SK-N-SH treated with all-trans-retinoic acid at 6 μM for 48 hours (cell line): ENCODE results near the gene VEZF1.

Experiments used
- ARNTL ChIP-seq: fragments of 450-650 bp; formaldehyde crosslinking; IDR thresholded peaks from 2 replicates; pipeline ENCODE4 v1.5.0; 2020; ENCODE audit warnings: low read depth, mild to moderate bottlenecking, moderate library complexity, borderline replicate concordance
- ISL1 ChIP-seq: fragments of 250-450 bp; sonication (Bioruptor Pico); IDR thresholded peaks from 2 replicates; pipeline ENCODE4 v2.1.2; 2022; ENCODE audit warnings: mild to moderate bottlenecking, moderate library complexity
- SNAI2 ChIP-seq: fragments of 250-450 bp; sonication (Bioruptor Pico); IDR thresholded peaks from 2 replicates; pipeline ENCODE4 v1.5.0; 2020; ENCODE audit warnings: mild to moderate bottlenecking, moderate library complexity
- ZFP30 ChIP-seq: fragments of 450-650 bp; formaldehyde crosslinking; IDR thresholded peaks from 2 replicates; pipeline ENCODE4 v1.5.0; 2022; ENCODE audit warnings: mild to moderate bottlenecking, moderate library complexity
- ZNF70 ChIP-seq: fragments of 450-650 bp; formaldehyde crosslinking; IDR thresholded peaks from 2 replicates; pipeline ENCODE4 v1.5.0; 2020; ENCODE audit warnings: mild to moderate bottlenecking, moderate library complexity
- TF ChIP-seq, protein P1 (sequence below): fragments of 250-450 bp; sonication (Bioruptor Pico); IDR thresholded peaks from 2 replicates; pipeline ENCODE4 v1.8.0; 2020; ENCODE audit warnings: mild to moderate bottlenecking, moderate library complexity, borderline replicate concordance
- TF ChIP-seq, protein P2 (sequence below): fragments of 250-450 bp; sonication (Bioruptor Pico); IDR thresholded peaks from 2 replicates; pipeline ENCODE4 v1.8.0; 2021; ENCODE audit warnings: low read depth, mild to moderate bottlenecking, moderate library complexity, borderline replicate concordance
- TF ChIP-seq, protein P3 (sequence below): fragments of 250-450 bp; sonication (Bioruptor Pico); IDR thresholded peaks from 2 replicates; pipeline ENCODE4 v1.5.1; 2021; ENCODE audit warnings: mild to moderate bottlenecking, moderate library complexity

DNA sequence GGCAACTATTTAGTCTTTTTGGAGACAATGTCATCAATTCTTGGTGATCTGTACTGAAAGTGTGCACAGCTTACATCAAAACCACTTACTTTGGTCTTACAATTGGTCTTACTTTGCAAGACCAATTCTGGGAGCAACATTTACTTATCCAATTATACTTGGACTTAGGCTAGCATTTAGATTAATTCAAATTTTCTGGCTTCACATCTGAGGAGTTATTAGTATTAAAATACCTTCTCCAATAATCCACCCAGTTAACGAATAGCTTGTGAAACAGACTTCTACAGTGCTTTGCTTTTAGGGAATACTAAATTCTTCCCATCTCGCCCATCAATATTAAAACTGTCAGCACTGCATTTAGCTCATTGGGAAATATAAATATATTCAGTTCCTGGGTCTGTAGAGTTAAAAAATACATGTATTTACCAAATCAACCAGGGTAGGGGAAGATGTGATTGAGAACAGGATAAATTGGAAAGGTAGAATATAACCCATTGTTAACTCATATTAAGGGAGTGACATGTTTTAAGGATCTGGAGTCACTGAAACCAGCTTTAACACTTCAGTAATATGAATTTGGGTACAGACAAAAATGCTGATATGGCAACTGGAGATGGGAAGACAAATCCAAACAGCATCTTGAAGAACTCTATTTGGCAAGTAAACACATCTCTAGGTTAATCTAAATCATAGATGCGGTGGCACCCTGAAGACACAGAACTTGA, 9.2 kb upstream of the VEZF1 start:
- TF ChIP-seq, protein P1, sequence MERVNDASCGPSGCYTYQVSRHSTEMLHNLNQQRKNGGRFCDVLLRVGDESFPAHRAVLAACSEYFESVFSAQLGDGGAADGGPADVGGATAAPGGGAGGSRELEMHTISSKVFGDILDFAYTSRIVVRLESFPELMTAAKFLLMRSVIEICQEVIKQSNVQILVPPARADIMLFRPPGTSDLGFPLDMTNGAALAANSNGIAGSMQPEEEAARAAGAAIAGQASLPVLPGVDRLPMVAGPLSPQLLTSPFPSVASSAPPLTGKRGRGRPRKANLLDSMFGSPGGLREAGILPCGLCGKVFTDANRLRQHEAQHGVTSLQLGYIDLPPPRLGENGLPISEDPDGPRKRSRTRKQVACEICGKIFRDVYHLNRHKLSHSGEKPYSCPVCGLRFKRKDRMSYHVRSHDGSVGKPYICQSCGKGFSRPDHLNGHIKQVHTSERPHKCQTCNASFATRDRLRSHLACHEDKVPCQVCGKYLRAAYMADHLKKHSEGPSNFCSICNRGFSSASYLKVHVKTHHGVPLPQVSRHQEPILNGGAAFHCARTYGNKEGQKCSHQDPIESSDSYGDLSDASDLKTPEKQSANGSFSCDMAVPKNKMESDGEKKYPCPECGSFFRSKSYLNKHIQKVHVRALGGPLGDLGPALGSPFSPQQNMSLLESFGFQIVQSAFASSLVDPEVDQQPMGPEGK (CRISPR knock-in tag): no peak; the same call in 1 of the 2 replicates
- TF ChIP-seq ZFP30 (CRISPR knock-in tag) (no peak), ZNF70 (CRISPR knock-in tag) (no peak), SNAI2 (CRISPR knock-in tag) (no peak), ISL1 (CRISPR knock-in tag) (no peak), ARNTL (CRISPR knock-in tag) (no peak)
- TF ChIP-seq, protein P2, sequence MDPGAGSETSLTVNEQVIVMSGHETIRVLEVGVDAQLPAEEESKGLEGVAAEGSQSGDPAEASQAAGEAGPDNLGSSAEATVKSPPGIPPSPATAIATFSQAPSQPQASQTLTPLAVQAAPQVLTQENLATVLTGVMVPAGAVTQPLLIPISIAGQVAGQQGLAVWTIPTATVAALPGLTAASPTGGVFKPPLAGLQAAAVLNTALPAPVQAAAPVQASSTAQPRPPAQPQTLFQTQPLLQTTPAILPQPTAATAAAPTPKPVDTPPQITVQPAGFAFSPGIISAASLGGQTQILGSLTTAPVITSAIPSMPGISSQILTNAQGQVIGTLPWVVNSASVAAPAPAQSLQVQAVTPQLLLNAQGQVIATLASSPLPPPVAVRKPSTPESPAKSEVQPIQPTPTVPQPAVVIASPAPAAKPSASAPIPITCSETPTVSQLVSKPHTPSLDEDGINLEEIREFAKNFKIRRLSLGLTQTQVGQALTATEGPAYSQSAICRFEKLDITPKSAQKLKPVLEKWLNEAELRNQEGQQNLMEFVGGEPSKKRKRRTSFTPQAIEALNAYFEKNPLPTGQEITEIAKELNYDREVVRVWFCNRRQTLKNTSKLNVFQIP (CRISPR knock-in tag): no peak
- TF ChIP-seq, protein P3, sequence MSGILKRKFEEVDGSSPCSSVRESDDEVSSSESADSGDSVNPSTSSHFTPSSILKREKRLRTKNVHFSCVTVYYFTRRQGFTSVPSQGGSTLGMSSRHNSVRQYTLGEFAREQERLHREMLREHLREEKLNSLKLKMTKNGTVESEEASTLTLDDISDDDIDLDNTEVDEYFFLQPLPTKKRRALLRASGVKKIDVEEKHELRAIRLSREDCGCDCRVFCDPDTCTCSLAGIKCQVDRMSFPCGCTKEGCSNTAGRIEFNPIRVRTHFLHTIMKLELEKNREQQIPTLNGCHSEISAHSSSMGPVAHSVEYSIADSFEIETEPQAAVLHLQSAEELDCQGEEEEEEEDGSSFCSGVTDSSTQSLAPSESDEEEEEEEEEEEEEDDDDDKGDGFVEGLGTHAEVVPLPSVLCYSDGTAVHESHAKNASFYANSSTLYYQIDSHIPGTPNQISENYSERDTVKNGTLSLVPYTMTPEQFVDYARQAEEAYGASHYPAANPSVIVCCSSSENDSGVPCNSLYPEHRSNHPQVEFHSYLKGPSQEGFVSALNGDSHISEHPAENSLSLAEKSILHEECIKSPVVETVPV (CRISPR knock-in tag): no peak
